ENCODE data around the gene UPK2. TPM values are rescaled to one million over a fixed set of nuclear protein-coding genes. Genes with fewer than 3 reads are reported as not detected.

The UPK2 gene
- total RNA-seq, result not detected
- 0 to 0.38 reads per million in 2 donors for total RNA-seq

GRCh38 chr11:118956094-118956846 is at the start of gene UPK2:
Gene UPK2, plus strand, starts transcription at chr11:118956298. Its CDS starts 53 bp downstream, at chr11:118956351.
- Mint-ChIP-seq H3K27ac (no peak within 1 kb of the TSS), H3K27me3 (peaks cover 12% of the 10 kb centered on the region), H3K4me3 (peak within 1 kb of the TSS; percentile 55), H3K4me1 (peaks cover 13% of the 10 kb centered on the region), H3K36me3 (ENCODE audit: low read depth) (peaks cover 2% of the 10 kb centered on the region)
- DNase-seq, result peak; percentile 77 to 89 (median 84)
- H3K9me3 ChIP-seq (ENCODE audit: control insufficient read depth, low read length, poor library complexity, severe bottlenecking), result no peaks in the 10 kb centered on the region
- ATAC-seq, result peak; percentile 98

- Mint-ChIP-seq H3K27me3 (no peaks in the 10 kb centered on the region), H3K4me1 (peaks cover 37% of the 10 kb centered on the region), H3K27ac (peak overlapping the region; percentile 96), H3K36me3 (ENCODE audit: low read depth) (peaks cover 3% of the 10 kb centered on the region), H3K4me3 (peak overlapping the region; percentile 82)
- ATAC-seq (peak; percentile 70), DNase-seq (peak; percentile 65 to 86 (median 71))
- H3K9me3 ChIP-seq (ENCODE audit: control insufficient read depth, low read length, poor library complexity, severe bottlenecking), result no peaks in the 10 kb centered on the region
Observed at GRCh38 chr11:118907051-118908042, 48.8 kb upstream of the UPK2 start.

GRCh38 chr11:118908264-118908663 is 47.8 kb upstream of the UPK2 start:
- ATAC-seq (no peak), DNase-seq (no peak)
- no peak overlapping the region for H3K4me3 Mint-ChIP-seq
- H3K36me3 Mint-ChIP-seq (ENCODE audit: low read depth), result peaks cover 3% of the 10 kb centered on the region
- no peaks in the 10 kb centered on the region for H3K27me3 Mint-ChIP-seq
- H3K27ac Mint-ChIP-seq, result peak overlapping the region; percentile 67
- no peaks in the 10 kb centered on the region for H3K9me3 ChIP-seq (ENCODE audit: control insufficient read depth, low read length, poor library complexity, severe bottlenecking)
- peaks cover 44% of the 10 kb centered on the region for H3K4me1 Mint-ChIP-seq

GRCh38 chr11:118908901-118909618 is 47.0 kb upstream of the UPK2 start:
- DNase-seq, result no peak
- Mint-ChIP-seq H3K36me3 (ENCODE audit: low read depth) (peaks cover 3% of the 10 kb centered on the region), H3K27ac (peak overlapping the region; percentile 67), H3K4me1 (peaks cover 46% of the 10 kb centered on the region), H3K27me3 (no peaks in the 10 kb centered on the region), H3K4me3 (peak overlapping the region; percentile 71)
- no peak for ATAC-seq
- H3K9me3 ChIP-seq (ENCODE audit: control insufficient read depth, low read length, poor library complexity, severe bottlenecking), result no peaks in the 10 kb centered on the region

GRCh38 chr11:118909619-118910308 is 46.3 kb upstream of the UPK2 start:
- peak overlapping the region; percentile 67 for H3K27ac Mint-ChIP-seq
- H3K27me3 Mint-ChIP-seq, result no peaks in the 10 kb centered on the region
- no peaks in the 10 kb centered on the region for H3K9me3 ChIP-seq (ENCODE audit: control insufficient read depth, low read length, poor library complexity, severe bottlenecking)
- ATAC-seq, result no peak
- peaks cover 3% of the 10 kb centered on the region for H3K36me3 Mint-ChIP-seq (ENCODE audit: low read depth)
- peaks cover 53% of the 10 kb centered on the region for H3K4me1 Mint-ChIP-seq
- H3K4me3 Mint-ChIP-seq, result peak overlapping the region; percentile 71
- no peak for DNase-seq

GRCh38 chr11:118910309-118911112 is 45.6 kb upstream of the UPK2 start:
- H3K9me3 ChIP-seq (ENCODE audit: control insufficient read depth, low read length, poor library complexity, severe bottlenecking), result no peaks in the 10 kb centered on the region
- peak in 1 of 3 donors; percentile 60 for DNase-seq
- H3K4me1 Mint-ChIP-seq, result peaks cover 59% of the 10 kb centered on the region
- peak overlapping the region; percentile 98 for H3K27ac Mint-ChIP-seq
- H3K36me3 Mint-ChIP-seq (ENCODE audit: low read depth), result peaks cover 3% of the 10 kb centered on the region
- no peaks in the 10 kb centered on the region for H3K27me3 Mint-ChIP-seq
- peak overlapping the region; percentile 93 for H3K4me3 Mint-ChIP-seq
- peak; percentile 41 for ATAC-seq

- Mint-ChIP-seq H3K36me3 (ENCODE audit: low read depth) (peaks cover 3% of the 10 kb centered on the region), H3K4me1 (peaks cover 66% of the 10 kb centered on the region), H3K27me3 (no peaks in the 10 kb centered on the region), H3K4me3 (peak overlapping the region; percentile 93), H3K27ac (peak overlapping the region; percentile 98)
- DNase-seq (no peak), ATAC-seq (peak; percentile 2)
- H3K9me3 ChIP-seq (ENCODE audit: control insufficient read depth, low read length, poor library complexity, severe bottlenecking), result no peaks in the 10 kb centered on the region
Observed at GRCh38 chr11:118911113-118911879, 44.8 kb upstream of the UPK2 start.

GRCh38 chr11:118911880-118912741 is 44.0 kb upstream of the UPK2 start:
- H3K9me3 ChIP-seq (ENCODE audit: control insufficient read depth, low read length, poor library complexity, severe bottlenecking), result no peaks in the 10 kb centered on the region
- DNase-seq (peak in 2 of 3 donors; percentile 56 to 69), ATAC-seq (peak; percentile 23)
- H3K36me3 Mint-ChIP-seq (ENCODE audit: low read depth), result peaks cover 3% of the 10 kb centered on the region
- H3K27me3 Mint-ChIP-seq, result no peaks in the 10 kb centered on the region
- peaks cover 64% of the 10 kb centered on the region for H3K4me1 Mint-ChIP-seq
- H3K4me3 Mint-ChIP-seq, result peak overlapping the region; percentile 93
- peak overlapping the region; percentile 98 for H3K27ac Mint-ChIP-seq

- H3K27ac Mint-ChIP-seq, result peak overlapping the region; percentile 98
- DNase-seq (peak in 1 of 3 donors; percentile 42), ATAC-seq (no peak)
- H3K36me3 Mint-ChIP-seq (ENCODE audit: low read depth), result no peaks in the 10 kb centered on the region
- peak overlapping the region; percentile 93 for H3K4me3 Mint-ChIP-seq
- no peaks in the 10 kb centered on the region for H3K9me3 ChIP-seq (ENCODE audit: control insufficient read depth, low read length, poor library complexity, severe bottlenecking)
- no peaks in the 10 kb centered on the region for H3K27me3 Mint-ChIP-seq
- peaks cover 64% of the 10 kb centered on the region for H3K4me1 Mint-ChIP-seq
Observed at GRCh38 chr11:118912742-118913410, 43.2 kb upstream of the UPK2 start.

GRCh38 chr11:118913411-118914125 is 42.5 kb upstream of the UPK2 start:
- H3K27me3 Mint-ChIP-seq, result no peaks in the 10 kb centered on the region
- no peaks in the 10 kb centered on the region for H3K36me3 Mint-ChIP-seq (ENCODE audit: low read depth)
- peak; percentile 5 for ATAC-seq
- H3K4me1 Mint-ChIP-seq, result peaks cover 67% of the 10 kb centered on the region
- H3K27ac Mint-ChIP-seq, result peak overlapping the region; percentile 98
- peak overlapping the region; percentile 93 for H3K4me3 Mint-ChIP-seq
- no peak for DNase-seq
- H3K9me3 ChIP-seq (ENCODE audit: control insufficient read depth, low read length, poor library complexity, severe bottlenecking), result no peaks in the 10 kb centered on the region

Measured in T-helper 17 cell (primary cell).